ENCODE results near the gene SLC25A47. TPM values are rescaled to one million over a fixed set of nuclear protein-coding genes. Genes with fewer than 3 reads are reported as not detected.

The SLC25A47 gene
- total and polyA plus RNA-seq, 2 donors (not counting 3 experiments of a cell fraction or from before 2014, with no cell fraction given) = not detected

DNA sequence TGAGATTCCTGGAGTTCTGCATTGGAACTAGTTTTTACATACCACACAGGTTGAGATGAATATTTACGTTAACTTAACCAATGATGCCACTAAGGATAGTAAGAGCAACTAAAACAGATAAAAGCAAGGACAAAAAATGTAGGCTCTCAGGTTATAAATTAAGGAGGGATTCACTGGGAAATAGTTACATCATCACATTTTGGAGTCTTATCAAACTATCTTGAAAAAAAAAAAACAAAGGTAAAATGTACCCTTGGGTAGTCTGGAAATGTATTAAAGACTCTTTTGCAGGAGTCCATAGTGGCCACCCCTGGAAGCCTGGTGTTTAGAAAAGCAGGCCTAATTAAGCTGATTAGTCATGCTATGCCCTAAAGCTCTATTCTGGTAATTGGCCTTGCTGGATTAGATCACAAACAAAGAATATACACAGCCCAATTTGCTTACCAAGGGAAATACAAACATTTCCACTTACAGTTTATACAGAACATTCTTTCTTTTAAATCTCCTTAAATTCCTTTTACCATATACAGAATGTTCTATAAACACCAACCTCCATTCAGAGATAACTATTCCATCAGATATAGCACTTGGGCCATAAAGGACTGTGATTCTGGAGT, 39.3 kb downstream of the SLC25A47 start:
- ChIA-PET POLR2A (interaction anchor here (1.5 to 3.1 kb wide), 2 partner anchors 11 to 13 kb away, joined by 5 to 18 read pairs; a partner anchor contains a TSS), CTCF (interaction anchor here (0.7 to 3.5 kb wide), 4 partner anchors 10 to 21 kb away, joined by 3 to 14 read pairs (median 7); a partner anchor contains a TSS)
- no peak for FAIRE-seq
- dilution Hi-C loops (cut with MboI; ENCODE audit: extremely low pct_ligation_motif_present, low sequenced_read_pairs) (no loop called here), intact Hi-C loops (cut with micrococcal nuclease) (no loop called here)
- Histone ChIP-seq H3K4me1 (ENCODE audit: control insufficient read depth, extremely low read depth, insufficient read depth, low read length) (peaks cover 33% of the 10 kb centered on the region), H3K79me2 (ENCODE audit: control insufficient read depth, insufficient read depth, low read length) (no peaks in the 10 kb centered on the region), H4K20me1 (replicated peaks; ENCODE audit: control insufficient read depth, extremely low read depth, insufficient read depth, low read length) (no peaks in the 10 kb centered on the region), H3K4me2 (ENCODE audit: insufficient read depth, low read length) (no peak overlapping the region), H3K27ac (ENCODE audit: insufficient read depth, low read depth, low read length) (no peak overlapping the region), H3K9me3 (replicated peaks; ENCODE audit: control insufficient read depth, insufficient read depth, low read length) (no peaks in the 10 kb centered on the region), H3K9ac (replicated peaks; ENCODE audit: extremely low read depth, insufficient read depth, low read length) (no peak overlapping the region), H3K27me3 (ENCODE audit: control insufficient read depth in 2 of 2, insufficient read depth in 2 of 2, low read length in 2 of 2) (no peaks in the 10 kb centered on the region), H2AFZ (ENCODE audit: low read depth, low read length) (no peak overlapping the region), H3K9me1 (replicated peaks; ENCODE audit: control insufficient read depth, extremely low read depth, insufficient read depth, low read length) (no peaks in the 10 kb centered on the region), H3K4me3 (replicated peaks in 1 of 3; ENCODE audit: insufficient read depth in 1 of 3, low read depth in 1 of 3, low read length in 3 of 3) (no peak overlapping the region), H3K36me3 (ENCODE audit: control insufficient read depth in 2 of 2, extremely low read depth in 1 of 2, insufficient read depth in 2 of 2, low read length in 2 of 2) (peaks cover 20 to 21% of the 10 kb centered on the region in 2 experiments)
- BruUV-seq (replicated peaks) = no TSS peak
- no peak for DNase-seq (ENCODE audit: low read depth, low spot score)
- TF ChIP-seq, protein P1, sequence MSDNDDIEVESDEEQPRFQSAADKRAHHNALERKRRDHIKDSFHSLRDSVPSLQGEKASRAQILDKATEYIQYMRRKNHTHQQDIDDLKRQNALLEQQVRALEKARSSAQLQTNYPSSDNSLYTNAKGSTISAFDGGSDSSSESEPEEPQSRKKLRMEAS (IDR thresholded peaks at IDR 0.05; ENCODE audit: insufficient read depth, insufficient read length) = no peak
- TF ChIP-seq POLR2A (IDR thresholded peaks at IDR 0.05; ENCODE audit: low read depth, low read length) = no peak
- no peak for TF ChIP-seq MYC (IDR thresholded peaks at IDR 0.05; ENCODE audit: low read depth, low read length)
- TF ChIP-seq JUN (IDR thresholded peaks at IDR 0.05; ENCODE audit: borderline replicate concordance, insufficient read depth, insufficient read length, low read depth) = no peak
- TF ChIP-seq POLR2AphosphoS5 (IDR thresholded peaks at IDR 0.05; ENCODE audit: insufficient read depth, low read depth, low read length) = no peak

DNA sequence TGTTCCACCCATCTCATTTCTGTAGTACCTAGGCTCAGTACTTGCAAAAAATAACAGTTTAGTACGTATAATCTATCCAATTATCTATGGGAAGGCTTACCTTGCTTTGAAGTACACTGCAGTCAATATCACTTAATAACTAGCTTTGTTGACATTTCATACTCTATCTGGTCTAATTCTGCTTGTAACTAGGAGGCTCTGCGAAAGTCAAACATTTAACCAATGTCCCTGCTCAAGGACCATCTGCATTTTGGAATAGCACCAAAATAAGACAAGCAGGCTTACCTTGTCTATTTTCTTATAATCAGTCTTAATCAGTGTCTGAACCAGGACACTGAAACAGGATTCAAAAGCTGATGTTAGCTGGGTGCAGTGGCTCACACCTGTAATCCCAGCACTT, 39.9 kb downstream of the SLC25A47 start:
- POLR2A ChIA-PET = no interaction called here
- no peaks in the 10 kb centered on the region for H3K27me3 ChIP-seq (ENCODE audit: control insufficient read depth in 2 of 2, insufficient read depth in 2 of 2, low read length in 2 of 2)
- no peaks in the 10 kb centered on the region for H3K9me1 ChIP-seq (replicated peaks; ENCODE audit: control insufficient read depth, extremely low read depth, insufficient read depth, low read length)
- H3K9ac ChIP-seq (replicated peaks; ENCODE audit: extremely low read depth, insufficient read depth, low read length) = no peak overlapping the region
- H3K4me2 ChIP-seq (ENCODE audit: insufficient read depth, low read length) = no peak overlapping the region
- FAIRE-seq (no peak), DNase-seq (ENCODE audit: low read depth, low spot score) (no peak)
- BruUV-seq (replicated peaks) = no TSS peak
- CTCF ChIA-PET = interaction anchor here (3.5 kb wide), 1 partner anchor 12 kb away, joined by 14 read pairs; a partner anchor contains a TSS
- H4K20me1 ChIP-seq (replicated peaks; ENCODE audit: control insufficient read depth, extremely low read depth, insufficient read depth, low read length) = no peaks in the 10 kb centered on the region
- H3K4me1 ChIP-seq (ENCODE audit: control insufficient read depth, extremely low read depth, insufficient read depth, low read length) = peaks cover 33% of the 10 kb centered on the region
- H3K4me3 ChIP-seq (replicated peaks in 1 of 3; ENCODE audit: insufficient read depth in 1 of 3, low read depth in 1 of 3, low read length in 3 of 3) = no peak overlapping the region
- intact Hi-C loops (cut with micrococcal nuclease) = no loop called here
- no peaks in the 10 kb centered on the region for H3K9me3 ChIP-seq (replicated peaks; ENCODE audit: control insufficient read depth, insufficient read depth, low read length)
- no peak overlapping the region for H2AFZ ChIP-seq (ENCODE audit: low read depth, low read length)
- TF ChIP-seq, protein P1 (IDR thresholded peaks at IDR 0.05; ENCODE audit: insufficient read depth, insufficient read length) = no peak
- TF ChIP-seq FOS (IDR thresholded peaks at IDR 0.05; ENCODE audit: borderline replicate concordance, insufficient read depth, low read length) (no peak), GATA2 (IDR thresholded peaks at IDR 0.05; ENCODE audit: insufficient read depth, insufficient read length, low read depth, low read length) (no peak)
- H3K27ac ChIP-seq (ENCODE audit: insufficient read depth, low read depth, low read length) = no peak overlapping the region
- H3K36me3 ChIP-seq (ENCODE audit: control insufficient read depth in 2 of 2, extremely low read depth in 1 of 2, insufficient read depth in 2 of 2, low read length in 2 of 2) = peaks cover 20 to 27% of the 10 kb centered on the region in 2 experiments
- H3K79me2 ChIP-seq (ENCODE audit: control insufficient read depth, insufficient read depth, low read length) = no peaks in the 10 kb centered on the region
- dilution Hi-C loops (cut with MboI; ENCODE audit: extremely low pct_ligation_motif_present, low sequenced_read_pairs) = no loop called here
